GM18861 (cell line): ENCODE results near the gene LRSAM1.

Source experiments
- ATAC-seq: cut with Tn5 transposase; IDR thresholded peaks from one replicate; pipeline ENCODE4 v1.9.1; 2021; ENCODE audit not compliant: unreplicated experiment

Gene LRSAM1

DNA sequence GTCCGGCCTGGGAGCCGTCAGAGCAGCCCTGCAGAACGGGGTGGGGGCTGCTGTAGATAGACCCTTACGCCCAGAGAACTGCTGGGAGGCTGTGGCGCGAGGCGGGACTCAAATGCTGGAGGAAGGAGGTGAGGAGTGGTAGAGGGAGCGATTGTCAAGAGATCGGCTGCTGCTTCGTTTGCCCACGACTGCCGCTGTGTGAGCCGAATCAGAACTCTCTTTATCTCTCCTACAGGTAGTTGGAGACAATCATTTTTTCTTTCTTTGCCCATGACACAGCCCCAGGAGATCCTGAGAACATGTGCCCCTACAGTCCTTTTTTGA is 26.7 kb upstream of the LRSAM1 start:
- ATAC-seq = no peak

DNA sequence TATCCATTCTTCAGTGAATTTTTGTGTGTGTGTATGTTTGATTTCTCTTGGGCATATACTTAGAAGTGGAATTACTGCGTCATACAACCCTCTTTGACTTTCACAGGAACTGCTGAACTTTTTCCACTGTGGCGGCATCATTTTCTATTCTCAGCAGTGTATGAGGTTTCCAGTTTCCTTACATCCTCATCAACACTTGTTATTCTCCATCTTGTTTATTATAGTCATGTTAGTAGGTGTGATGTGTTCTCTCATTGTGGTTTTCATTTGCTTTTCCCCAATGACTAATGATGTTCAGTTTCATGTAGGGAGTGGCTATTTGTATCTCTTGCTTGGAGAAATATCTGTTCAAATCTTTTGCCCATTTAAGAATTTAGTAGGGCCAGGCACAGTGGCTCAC is 24.6 kb upstream of the LRSAM1 start:
- ATAC-seq = no peak

DNA sequence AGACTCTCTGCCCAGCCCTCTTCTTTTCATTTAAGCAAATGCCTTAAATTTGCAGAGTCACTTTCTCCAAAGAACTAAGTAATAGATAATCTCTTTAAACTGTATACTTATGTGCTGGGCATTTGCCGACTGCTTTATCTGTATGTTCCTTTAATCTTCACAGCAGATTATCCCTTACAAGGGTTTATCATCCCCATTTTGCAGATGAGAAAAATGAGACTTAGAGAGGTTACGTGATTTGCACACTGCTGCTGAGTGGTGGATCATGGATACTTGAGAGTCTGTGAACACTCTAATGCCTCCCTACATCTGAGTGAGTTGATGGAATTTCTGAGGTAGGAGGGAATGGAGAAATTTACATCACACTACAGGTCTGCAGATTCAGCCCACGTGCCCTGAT is 23.0 kb upstream of the LRSAM1 start:
- ATAC-seq = no peak

DNA sequence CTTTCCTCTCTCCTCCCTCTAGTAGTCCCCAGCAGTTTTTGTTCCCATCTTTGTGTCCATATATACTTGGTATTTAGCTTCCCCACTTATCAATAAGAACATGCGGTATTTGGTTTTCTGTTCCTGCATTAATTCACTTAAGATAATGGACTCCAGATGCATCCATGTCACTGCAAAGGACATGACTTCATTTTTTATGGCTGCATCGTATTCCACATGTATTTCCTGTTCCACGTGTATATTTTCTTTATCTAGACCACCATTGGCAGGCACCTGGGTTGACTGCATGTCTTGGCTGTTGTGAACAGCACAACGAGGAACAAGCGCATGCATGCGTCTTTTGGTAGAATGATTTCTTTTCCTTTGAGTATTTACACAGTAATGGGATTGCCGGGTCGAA is 20.9 kb upstream of the LRSAM1 start:
- no peak for ATAC-seq

DNA sequence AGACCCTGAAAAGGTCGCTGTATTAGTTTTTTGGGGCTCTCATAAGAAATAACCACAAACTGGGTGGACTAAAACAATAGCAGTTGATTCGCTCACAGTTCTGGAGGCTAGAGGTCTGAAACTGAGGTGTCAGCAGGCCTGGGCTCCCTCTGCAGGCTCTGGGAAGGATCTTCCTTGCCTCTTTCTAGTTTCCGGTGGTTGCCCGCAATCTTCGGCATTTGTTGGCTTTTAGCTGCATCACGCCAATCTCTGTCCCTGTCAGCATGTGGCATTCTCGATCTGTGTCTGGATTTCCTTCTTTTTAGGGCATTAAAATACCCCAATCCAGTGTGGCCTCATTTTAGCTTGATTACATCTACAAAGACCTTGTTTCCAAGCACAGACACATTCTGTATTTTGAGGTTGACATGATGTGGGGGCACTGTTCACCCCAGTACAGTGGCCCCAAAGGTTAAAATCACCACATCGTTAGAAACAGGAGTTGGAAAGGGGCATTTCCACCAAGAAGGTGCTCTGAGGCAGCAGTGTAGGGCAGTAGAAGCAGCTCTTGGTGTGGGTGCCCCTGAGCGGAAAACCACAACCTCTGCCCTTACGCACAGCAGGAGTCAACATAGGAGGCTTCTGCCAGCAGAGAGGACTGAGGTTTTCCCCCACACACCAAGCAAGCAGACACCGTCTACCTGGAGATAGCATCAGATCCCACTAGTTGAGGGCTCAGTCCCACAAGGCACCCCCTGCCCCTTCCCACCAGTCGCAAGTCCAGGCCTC is 13.6 kb upstream of the LRSAM1 start:
- no peak for ATAC-seq

DNA sequence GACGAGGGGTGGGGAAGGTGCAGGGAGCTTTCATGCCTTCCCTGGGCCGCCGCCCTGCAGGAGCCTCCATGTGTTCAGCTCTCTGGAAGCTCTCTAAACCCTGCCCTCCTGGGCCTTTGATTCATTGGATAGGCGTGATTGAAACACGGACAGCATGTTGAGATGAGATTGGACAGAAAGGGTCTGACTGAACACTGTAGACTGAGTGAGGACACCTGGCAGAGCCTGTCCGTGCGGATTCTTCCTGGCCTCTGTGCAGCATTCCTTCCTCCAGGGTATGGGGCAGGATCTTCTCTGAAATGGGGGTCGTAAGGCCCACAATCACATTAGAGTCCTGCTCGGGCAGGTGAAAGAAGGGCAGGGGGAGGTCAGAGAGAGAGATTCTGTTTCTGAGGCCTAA is 12.9 kb upstream of the LRSAM1 start:
- no peak for ATAC-seq

DNA sequence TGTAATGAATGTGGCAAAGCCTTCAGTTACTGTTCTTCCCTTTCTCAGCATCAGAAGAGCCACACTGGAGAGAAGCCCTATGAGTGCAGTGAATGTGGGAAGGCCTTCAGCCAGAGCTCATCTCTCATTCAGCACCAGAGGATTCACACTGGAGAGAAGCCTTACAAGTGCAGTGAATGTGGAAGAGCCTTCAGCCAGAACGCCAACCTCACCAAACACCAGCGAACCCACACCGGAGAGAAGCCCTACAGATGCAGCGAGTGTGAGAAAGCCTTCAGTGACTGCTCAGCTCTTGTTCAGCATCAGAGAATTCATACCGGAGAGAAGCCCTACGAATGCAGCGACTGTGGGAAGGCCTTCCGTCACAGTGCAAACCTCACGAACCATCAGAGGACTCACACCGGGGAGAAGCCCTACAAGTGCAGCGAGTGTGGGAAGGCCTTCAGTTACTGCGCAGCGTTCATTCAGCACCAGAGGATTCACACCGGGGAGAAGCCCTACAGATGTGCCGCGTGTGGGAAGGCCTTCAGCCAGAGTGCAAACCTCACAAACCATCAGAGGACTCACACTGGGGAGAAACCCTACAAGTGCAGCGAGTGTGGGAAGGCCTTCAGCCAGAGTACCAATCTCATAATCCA is 6.9 kb upstream of the LRSAM1 start:
- ATAC-seq = no peak

DNA sequence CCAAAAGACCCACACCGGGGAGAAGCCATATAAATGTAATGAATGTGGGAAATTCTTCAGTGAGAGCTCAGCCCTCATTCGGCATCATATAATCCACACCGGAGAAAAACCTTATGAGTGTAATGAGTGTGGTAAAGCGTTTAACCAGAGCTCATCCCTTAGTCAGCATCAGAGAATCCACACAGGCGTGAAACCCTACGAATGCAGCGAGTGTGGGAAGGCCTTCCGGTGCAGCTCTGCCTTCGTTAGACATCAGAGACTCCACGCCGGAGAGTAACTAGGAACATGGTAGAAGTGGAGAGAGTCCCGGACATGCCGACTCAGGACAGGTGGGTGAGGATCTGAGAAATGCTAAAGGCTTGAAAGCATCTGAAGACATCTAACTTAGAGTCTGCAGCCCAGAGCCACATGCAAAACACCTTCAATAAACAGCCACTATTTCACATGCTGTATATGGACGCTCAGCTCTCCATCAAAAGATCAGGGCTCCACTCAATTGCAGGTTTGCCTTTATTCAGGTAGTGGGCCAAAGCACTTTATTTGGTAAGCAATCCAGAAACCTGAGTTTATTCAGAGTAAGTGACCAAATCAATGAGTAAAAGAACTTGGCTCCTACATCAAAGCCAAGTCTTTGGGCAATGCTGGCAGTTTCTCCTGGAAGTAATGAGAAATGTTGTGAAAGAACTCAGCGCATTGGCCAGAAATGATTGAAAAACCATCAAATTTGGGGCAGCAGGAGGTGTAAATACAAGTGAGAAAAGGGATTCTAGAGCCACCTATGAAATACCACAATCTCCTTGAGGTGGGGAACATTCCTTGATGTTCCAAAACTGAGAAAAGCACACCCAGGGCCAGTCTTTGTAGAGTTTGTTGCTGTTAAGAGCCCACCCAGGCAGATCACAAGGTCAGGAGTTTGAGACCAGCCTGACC is 6.1 kb upstream of the LRSAM1 start:
- ATAC-seq = no peak

DNA sequence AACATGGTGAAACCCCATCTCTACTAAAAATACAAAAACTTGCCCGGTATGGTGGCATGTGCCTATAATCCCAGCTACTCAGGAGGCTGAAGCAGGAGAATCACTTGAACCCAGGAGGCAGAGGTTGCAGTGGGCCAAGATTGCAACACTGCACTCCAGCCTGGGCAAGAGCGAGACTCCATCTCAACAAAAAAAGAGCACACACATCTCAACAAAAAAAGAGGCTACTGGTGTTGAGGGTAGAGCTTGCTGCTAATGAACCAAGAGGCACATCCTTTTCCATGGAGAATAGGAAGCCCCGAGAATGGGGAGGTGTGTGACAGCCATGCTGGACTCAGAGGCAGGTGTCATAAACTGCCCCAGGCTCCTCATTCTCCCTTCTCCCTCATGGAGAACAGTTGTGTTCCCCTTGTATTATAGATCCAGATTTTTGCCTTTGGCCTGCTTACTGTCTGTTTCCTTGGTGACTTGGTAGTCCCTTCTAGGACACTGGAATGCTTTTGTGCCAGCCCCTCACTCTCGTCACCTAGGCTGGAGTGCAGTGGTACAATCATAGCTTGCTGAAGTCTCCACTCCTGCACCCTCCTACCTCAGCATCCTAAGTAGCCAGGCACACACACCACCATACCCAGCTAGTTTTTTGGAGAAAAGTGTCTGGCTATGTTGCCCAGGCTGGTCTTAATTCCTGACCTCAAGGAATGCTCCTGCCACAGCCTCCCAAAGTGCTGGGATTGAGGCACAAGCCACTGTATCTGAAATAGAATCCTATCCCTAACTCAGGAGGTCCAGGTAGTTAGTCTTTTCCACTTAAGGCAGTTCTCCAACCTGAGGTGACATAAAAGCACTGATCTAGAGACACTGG is 5.2 kb upstream of the LRSAM1 start:
- no peak for ATAC-seq

DNA sequence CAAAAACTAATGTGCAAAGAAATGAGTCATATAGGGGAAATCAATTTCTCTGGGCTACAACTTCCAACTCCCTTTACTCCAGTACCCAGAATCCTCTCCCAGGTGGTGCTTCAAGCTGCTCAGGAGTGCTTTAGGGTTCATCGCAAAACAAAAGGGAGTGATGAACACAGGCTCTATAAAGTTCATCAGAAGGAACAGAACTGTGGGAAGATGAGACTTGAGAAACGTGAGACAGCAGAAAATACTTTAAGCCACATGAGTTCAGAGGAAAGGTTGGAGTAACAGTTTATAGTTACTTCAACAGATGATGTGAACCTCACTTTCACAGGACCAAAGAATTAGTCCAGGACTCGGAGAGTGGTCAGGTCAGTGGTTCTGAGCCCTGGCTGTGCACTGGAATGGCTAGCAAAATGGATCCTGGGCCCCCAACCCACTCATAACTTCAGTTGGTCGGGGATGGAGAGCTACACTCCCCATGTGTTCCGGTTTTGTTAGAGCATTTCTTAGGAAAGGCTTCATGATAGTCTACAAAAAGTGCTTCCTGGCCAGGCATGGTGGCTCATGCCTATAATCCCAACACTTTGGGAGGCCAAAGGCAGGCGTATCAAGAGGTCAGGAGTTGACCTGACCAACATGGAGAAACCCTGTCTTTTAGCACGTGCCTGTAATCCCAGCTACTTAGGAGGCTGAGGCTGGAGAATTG is 4.4 kb upstream of the LRSAM1 start:
- no peak for ATAC-seq

DNA sequence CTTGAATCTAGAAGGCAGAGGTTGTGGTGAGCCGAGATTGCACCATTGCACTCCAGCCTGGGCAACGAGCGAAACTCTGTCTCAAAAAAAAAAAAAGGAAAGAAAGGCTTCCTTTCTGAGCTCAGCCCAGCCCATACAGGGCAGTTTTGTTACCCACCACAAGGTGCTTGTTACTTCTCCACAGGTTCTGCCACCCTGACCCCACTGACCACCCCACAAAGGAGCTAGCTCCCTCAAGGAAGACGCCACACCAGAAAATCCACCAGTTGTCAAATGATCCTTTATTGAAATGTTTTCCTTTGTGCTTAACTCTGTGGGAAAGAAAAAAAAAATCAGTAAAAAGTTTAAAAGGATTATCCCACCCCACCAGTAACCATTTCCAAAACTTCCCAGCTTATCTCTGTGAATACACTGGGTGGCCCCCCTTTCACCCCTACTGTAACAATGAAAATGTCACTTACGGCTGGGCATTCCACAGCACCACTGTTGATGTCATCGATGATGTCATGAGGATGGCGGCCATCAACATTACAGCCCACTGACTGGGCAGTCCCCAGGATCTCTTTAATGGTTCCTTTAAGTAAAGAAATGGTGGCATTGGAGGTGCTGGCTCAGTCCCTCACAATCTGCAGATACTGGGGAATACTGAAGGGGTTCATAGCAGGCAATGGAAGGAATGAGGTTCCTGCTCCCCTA is 3.7 kb upstream of the LRSAM1 start:
- no peak for ATAC-seq

DNA sequence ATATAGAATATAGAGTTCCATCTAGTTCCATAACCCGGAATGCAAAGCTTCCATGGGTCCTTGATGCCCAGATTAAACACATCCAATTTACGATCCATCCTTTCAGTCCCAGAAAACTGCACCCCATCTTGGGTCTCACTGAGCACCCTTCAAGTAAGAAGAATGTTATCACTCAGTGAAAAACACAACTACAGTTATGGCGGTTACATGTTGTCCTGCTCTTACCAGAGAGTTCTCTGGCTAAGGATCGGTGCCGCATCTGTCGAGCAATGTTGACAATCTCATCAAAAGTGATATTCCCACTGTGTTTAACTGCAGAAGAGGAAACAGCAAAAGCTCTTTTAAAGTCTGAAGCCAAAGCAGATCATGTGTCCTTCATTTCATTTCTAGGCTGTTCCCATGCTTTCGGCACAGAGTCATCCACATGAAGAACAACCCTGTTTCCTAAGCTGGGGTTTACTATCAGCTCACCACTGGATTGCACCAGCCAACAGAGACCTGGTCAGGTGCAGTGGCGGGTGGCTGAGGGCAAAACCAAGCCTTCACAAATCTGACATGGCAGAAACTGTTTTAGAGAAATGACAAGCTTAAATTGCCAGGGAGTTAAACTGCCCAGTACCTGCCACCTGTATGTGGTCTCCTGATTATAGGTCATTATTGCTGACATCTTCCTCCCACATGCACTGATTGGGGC is 3.1 kb upstream of the LRSAM1 start:
- ATAC-seq = no peak

DNA sequence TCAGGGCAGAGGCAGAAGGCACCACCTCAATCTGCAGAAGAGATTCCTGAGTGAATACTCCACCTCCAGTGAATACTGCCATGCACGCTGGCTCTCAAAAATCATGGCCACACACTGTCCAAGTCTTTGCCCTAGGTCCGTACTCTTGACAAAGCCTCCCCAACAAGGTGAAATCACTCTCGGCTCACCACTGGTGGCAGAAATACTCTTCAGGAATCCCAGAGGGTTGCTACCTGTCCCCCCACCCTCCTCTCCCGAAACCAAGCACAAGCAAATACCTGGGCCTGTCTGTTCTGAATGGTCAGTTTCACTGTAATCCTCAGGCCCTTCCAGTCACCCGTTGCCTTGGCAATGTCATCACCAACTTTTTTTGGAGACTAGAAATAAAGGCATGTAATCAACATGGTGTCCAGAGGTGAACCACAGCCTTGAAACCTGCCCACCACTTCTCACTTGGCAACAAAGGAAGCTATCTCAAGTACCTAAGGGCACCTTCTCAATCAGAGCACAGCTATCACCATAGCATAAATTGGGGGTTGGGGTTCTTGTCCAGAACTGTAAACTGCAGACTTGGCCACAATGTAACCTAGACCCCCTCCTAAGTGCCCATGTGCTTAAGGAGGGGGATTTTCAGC is 1.9 kb upstream of the LRSAM1 start:
- no peak for ATAC-seq

DNA sequence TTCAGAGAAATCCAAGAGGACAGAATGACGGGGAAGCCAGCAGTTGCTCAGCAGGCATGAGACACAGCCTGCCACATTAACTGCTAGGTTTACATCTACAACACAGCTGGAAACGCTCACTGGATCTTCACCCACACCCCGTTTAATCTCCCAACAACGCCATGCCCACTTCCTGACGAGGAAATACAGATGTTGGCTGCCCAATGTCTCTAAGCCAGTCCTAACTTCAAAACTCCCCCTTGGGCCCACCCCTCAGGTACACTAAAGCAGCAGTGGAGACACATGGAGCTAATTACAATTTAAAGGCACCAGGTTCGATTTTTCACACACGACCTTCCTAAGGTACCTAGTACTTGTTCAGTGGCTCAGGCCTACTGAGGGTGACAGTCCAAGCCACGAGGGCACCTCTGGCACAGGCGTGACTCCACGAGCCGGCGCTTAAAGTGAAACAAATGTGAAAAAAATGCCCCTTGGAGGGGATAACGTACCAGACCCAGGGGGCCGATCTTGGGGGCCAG is 1.0 kb upstream of the LRSAM1 start:
- no peak for ATAC-seq

DNA sequence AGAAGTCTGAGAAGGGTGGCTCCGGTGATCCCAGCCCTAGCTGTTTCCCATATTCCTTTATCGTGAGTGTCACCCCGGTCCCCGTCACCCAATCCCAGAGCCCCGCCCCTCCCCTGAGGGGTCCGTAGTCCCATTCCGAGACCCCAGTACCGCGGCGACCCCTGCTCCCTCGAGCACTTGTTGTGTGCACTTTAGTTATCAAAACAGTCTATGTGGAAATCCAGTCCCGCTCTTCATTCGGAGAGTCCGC is 223 bp downstream of the LRSAM1 start:
- ATAC-seq = no peak

DNA sequence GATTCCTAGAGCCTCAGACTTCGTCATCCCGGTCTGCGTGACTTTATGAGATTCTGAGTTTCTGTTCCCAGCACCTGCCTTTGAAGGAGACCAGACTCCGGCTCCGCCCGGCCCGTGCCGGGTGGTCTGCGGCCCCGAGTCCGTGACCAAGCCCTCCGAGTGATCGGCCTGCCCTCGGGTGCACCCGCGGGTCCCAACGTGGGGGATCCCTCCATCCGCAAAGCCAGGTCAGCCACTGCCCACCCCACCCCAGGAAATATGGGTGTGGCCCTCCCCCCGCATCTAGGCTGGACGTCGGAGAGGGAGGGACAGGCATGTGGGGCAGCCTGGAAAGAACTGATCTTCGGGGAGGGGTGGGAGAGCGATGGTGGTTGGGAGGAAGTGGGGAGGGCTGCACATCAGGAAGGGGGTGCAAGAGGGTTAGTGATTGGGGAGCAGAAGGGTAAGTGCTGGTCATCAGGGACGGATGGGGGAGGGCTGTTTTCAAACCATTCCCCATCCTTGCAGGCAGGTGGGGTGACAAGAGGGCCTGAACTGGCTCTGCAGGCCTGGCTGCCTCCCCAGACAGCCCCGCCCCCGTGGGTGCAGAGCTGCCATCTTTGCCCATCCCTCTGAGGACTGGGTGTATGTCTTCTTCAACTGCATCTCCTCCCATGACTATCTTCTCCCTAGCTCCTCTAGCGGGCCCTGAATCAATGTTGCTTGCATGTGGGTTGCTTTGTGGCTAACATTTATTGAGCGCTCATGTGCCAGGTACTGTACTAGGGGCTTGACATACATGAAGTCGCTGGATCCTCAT is 747 bp downstream of the LRSAM1 start:
- ATAC-seq = no peak

DNA sequence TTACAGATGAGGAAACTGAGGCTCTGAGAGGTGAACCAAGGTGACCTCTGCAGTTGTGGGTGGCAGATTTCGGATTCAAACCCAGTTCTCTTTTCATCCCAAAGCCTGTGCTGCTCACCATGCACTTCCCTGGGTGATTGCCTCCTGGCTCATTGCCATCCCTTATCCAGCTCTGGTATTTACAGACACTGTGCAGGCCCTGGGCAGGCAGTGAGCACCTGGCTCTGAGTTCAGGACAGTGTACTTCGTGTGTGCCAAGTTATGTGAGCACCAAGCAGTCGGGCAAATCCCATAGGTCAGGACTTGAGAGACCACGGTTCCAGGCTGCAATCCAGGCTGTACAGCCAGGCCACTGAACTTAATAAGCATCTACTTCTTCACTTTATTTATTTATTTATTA is 1.4 kb downstream of the LRSAM1 start:
- ATAC-seq = no peak
